Nephron progenitor cell (in vitro differentiated cells): Measurements from ENCODE around the gene VWC2.

Source experiments
- DNase-seq: peaks from one replicate; pipeline ENCODE4 v3.0.0; 2021
- H3K27ac Mint-ChIP-seq: 2 replicates; pipeline ENCODE4 v1.8.0; 2021; ENCODE audit warnings: mild to moderate bottlenecking, moderate library complexity, mixed read lengths
- H3K27me3 Mint-ChIP-seq: 2 replicates; pipeline ENCODE4 v1.8.0; 2021; ENCODE audit warnings: mild to moderate bottlenecking, low read depth, mixed read lengths; ENCODE audit not compliant: poor library complexity
- H3K36me3 Mint-ChIP-seq: 2 replicates; pipeline ENCODE4 v1.8.0; 2021; ENCODE audit warnings: low read depth, mixed read lengths
- H3K4me1 Mint-ChIP-seq: 2 replicates; pipeline ENCODE4 v1.8.0; 2021; ENCODE audit warnings: mixed read lengths
- H3K4me3 Mint-ChIP-seq: 2 replicates; pipeline ENCODE4 v1.8.0; 2021; ENCODE audit warnings: mild to moderate bottlenecking, moderate library complexity, mixed read lengths
- H3K9me3 Mint-ChIP-seq: 2 replicates; pipeline ENCODE4 v1.8.0; 2021; ENCODE audit warnings: mild to moderate bottlenecking, moderate library complexity, mixed read lengths
- TF ChIP-seq, protein P1 (sequence below): fragments of 200-600 bp; sonication (generic); IDR thresholded peaks from 2 replicates; pipeline ENCODE4 v1.5.0; 2021; ENCODE audit warnings: antibody characterized with exemption

VWC2 gene

GRCh38 chr7:49878089-49878488, 104.7 kb downstream of the VWC2 start:
- Mint-ChIP-seq H3K36me3 (no peaks in the 10 kb centered on the region), H3K4me3 (no peak overlapping the region), H3K27me3 (peaks cover 4% of the 10 kb centered on the region), H3K27ac (peak overlapping the region; percentile 11), H3K4me1 (peaks cover 5% of the 10 kb centered on the region), H3K9me3 (peaks cover 1% of the 10 kb centered on the region)
- TF ChIP-seq, protein P1, sequence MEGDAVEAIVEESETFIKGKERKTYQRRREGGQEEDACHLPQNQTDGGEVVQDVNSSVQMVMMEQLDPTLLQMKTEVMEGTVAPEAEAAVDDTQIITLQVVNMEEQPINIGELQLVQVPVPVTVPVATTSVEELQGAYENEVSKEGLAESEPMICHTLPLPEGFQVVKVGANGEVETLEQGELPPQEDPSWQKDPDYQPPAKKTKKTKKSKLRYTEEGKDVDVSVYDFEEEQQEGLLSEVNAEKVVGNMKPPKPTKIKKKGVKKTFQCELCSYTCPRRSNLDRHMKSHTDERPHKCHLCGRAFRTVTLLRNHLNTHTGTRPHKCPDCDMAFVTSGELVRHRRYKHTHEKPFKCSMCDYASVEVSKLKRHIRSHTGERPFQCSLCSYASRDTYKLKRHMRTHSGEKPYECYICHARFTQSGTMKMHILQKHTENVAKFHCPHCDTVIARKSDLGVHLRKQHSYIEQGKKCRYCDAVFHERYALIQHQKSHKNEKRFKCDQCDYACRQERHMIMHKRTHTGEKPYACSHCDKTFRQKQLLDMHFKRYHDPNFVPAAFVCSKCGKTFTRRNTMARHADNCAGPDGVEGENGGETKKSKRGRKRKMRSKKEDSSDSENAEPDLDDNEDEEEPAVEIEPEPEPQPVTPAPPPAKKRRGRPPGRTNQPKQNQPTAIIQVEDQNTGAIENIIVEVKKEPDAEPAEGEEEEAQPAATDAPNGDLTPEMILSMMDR = no peak
- DNase-seq = no peak

DNA sequence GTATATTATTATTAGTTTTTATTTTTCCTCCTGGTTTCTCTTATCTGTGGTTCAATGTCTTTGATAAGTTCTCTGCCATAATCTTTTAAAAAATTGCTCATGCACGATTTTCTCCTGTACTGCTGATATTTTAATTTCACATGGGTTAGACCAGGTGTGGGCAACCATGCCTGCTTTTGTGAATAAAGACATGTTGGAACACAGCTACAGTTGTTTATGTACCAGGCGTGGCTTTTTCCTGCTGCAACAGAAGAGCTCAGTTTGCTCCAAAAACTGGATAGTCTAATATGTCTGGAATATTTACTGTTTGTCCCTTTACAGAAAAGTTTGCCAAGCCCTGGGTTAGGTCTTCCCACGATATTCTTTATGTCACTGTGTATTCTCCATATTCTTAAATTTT, 105.2 kb downstream of the VWC2 start:
- H3K36me3 Mint-ChIP-seq = no peaks in the 10 kb centered on the region
- peaks cover 7% of the 10 kb centered on the region for H3K9me3 Mint-ChIP-seq
- DNase-seq = no peak
- no peak overlapping the region for H3K4me3 Mint-ChIP-seq
- H3K27ac Mint-ChIP-seq = no peak overlapping the region
- H3K4me1 Mint-ChIP-seq = peaks cover 5% of the 10 kb centered on the region
- TF ChIP-seq, protein P1 = no peak
- H3K27me3 Mint-ChIP-seq = peaks cover 4% of the 10 kb centered on the region

GRCh38 chr7:49883933-49884332, 110.5 kb downstream of the VWC2 start:
- TF ChIP-seq, protein P1 = no peak
- Mint-ChIP-seq H3K36me3 (no peaks in the 10 kb centered on the region), H3K9me3 (peaks cover 11% of the 10 kb centered on the region), H3K27ac (peak overlapping the region; percentile 69), H3K27me3 (peaks cover 4% of the 10 kb centered on the region), H3K4me3 (no peak overlapping the region), H3K4me1 (no peaks in the 10 kb centered on the region)
- no peak for DNase-seq

DNA sequence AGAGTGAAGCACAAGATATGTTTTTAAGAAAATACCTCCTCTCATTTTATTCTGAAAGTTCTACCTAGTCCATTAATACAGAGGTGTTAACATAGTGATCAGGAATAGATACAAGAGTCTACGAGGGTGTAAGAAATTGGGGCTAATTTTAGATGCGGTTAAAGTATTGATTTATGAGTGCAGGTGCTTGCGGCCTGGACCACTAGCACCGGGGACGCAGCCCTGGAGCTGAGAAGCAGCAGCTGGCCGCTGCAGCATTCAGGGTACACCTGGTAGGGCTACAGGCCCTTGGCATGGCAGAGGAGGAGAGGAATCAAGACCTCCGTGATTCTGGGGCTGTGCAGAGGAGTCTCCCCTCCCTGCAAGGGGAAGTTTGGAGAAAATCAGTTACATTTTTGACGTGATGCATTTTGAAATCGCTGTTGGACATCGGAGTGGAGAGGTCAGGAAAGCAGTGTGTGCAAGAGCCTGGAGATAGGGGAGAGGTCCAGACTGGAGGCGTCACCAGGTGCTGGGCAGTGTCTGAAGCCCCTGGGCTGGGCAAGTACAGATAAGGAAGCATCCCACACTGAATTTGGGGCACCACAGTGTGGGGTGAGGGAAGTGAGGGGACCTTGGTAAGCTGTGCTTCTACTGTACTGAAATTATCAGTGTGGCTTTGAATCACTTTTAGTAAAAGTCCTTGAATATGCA, 112.3 kb downstream of the VWC2 start:
- peak overlapping the region; percentile 1 for H3K27ac Mint-ChIP-seq
- H3K9me3 Mint-ChIP-seq = peaks cover 11% of the 10 kb centered on the region
- no peaks in the 10 kb centered on the region for H3K4me1 Mint-ChIP-seq
- no peak for DNase-seq
- no peak overlapping the region for H3K4me3 Mint-ChIP-seq
- TF ChIP-seq, protein P1 = no peak
- H3K36me3 Mint-ChIP-seq = no peaks in the 10 kb centered on the region
- H3K27me3 Mint-ChIP-seq = peaks cover 4% of the 10 kb centered on the region

GRCh38 chr7:49892481-49892880, 119.0 kb downstream of the VWC2 start:
- Mint-ChIP-seq H3K27ac (no peak overlapping the region), H3K4me3 (no peak overlapping the region), H3K27me3 (peaks cover 5% of the 10 kb centered on the region), H3K9me3 (peaks cover 5% of the 10 kb centered on the region), H3K4me1 (no peaks in the 10 kb centered on the region), H3K36me3 (no peaks in the 10 kb centered on the region)
- TF ChIP-seq, protein P1 = no peak
- no peak for DNase-seq

- Mint-ChIP-seq H3K27me3 (peaks cover 8% of the 10 kb centered on the region), H3K4me3 (no peak overlapping the region), H3K36me3 (no peaks in the 10 kb centered on the region), H3K27ac (no peak overlapping the region), H3K9me3 (peaks cover 5% of the 10 kb centered on the region), H3K4me1 (no peaks in the 10 kb centered on the region)
- no peak for DNase-seq
- TF ChIP-seq, protein P1 = no peak
Measured at GRCh38 chr7:49893131-49893530, 119.7 kb downstream of the VWC2 start.
